Measurements from ENCODE around the gene ACADM. TPM values are rescaled to one million over a fixed set of nuclear protein-coding genes. Genes with fewer than 3 reads are reported as not detected.

ACADM gene
- total and polyA plus RNA-seq, 2 of the 13 experiments (the other 11 are each of a cell fraction or from before 2014, with no cell fraction given), result 43.7 to 92.2 TPM

- CTCF ChIA-PET (ENCODE audit: low intra/inter-chr PET ratio, low total read pairs), result no interaction called here
- POLR2A ChIA-PET, result no interaction called here
- H3K4me1 ChIP-seq (ENCODE audit: insufficient read depth, low read length), result peaks cover 16% of the 10 kb centered on the region
- no peaks in the 10 kb centered on the region for H3K27me3 ChIP-seq (ENCODE audit: control insufficient read depth in 1 of 2, insufficient read depth in 2 of 2, low read length in 2 of 2)
- 98% methylated on average over 5 of the region's 5 CpGs for WGBS (ENCODE audit: low lambda C conversion rate)
- H3K9me3 ChIP-seq (ENCODE audit: low read length), result no peaks in the 10 kb centered on the region
- H2AFZ ChIP-seq (ENCODE audit: low read length), result no peak overlapping the region
- H4K20me1 ChIP-seq (ENCODE audit: insufficient read depth, low read length), result no peaks in the 10 kb centered on the region; the same call in 1 of the 2 replicates
- TF ChIP-seq ZNF17 (CRISPR knock-in tag; IDR thresholded peaks at IDR 0.05), result no peak
- in situ Hi-C loops (cut with HindIII; ENCODE audit: extremely low pct_ligation_motif_present, low pct_unique_long_range_greater_than_20kb) (no loop called here), intact Hi-C loops (cut with micrococcal nuclease; ENCODE audit: unreplicated experiment) (no loop called here)
- no peak for FAIRE-seq
- H3K4me3 ChIP-seq (replicated peaks in 1 of 3; ENCODE audit: insufficient read depth in 1 of 3, low read depth in 2 of 3, low read length in 3 of 3), result no peak overlapping the region
- no TSS peak for BruUV-seq (replicated peaks)
- no peak overlapping the region for H3K27ac ChIP-seq (ENCODE audit: extremely low read length, insufficient read depth, low read length)
- H3K9ac ChIP-seq (ENCODE audit: insufficient read depth, low read depth, low read length), result no peak overlapping the region
- H3K36me3 ChIP-seq (replicated peaks in 1 of 2; ENCODE audit: control insufficient read depth in 1 of 2, insufficient read depth in 2 of 2, low read length in 2 of 2), result peaks cover 2 to 31% of the 10 kb centered on the region in 2 experiments; a peak in 3 of 5 replicates
- H3K4me2 ChIP-seq (ENCODE audit: low read depth, low read length), result no peak overlapping the region
- DNase-seq (ENCODE audit: low spot score), result no peak
- no peak for ATAC-seq
- peaks cover 6% of the 10 kb centered on the region for H3K79me2 ChIP-seq (ENCODE audit: insufficient read depth, low read length)
Observed at GRCh38 chr1:75733661-75734060, 9.2 kb downstream of the ACADM start.

GRCh38 chr1:75736016-75736415 lies 11.5 kb downstream of the ACADM start:
- Histone ChIP-seq H3K4me3 (replicated peaks in 1 of 3; ENCODE audit: insufficient read depth in 1 of 3, low read depth in 2 of 3, low read length in 3 of 3) (no peak overlapping the region), H4K20me1 (ENCODE audit: insufficient read depth, low read length) (no peaks in the 10 kb centered on the region; the same call in 1 of the 2 replicates), H3K27me3 (ENCODE audit: control insufficient read depth in 1 of 2, insufficient read depth in 2 of 2, low read length in 2 of 2) (no peaks in the 10 kb centered on the region), H3K9ac (ENCODE audit: insufficient read depth, low read depth, low read length) (no peak overlapping the region), H3K9me3 (ENCODE audit: low read length) (no peaks in the 10 kb centered on the region), H3K4me1 (ENCODE audit: insufficient read depth, low read length) (no peaks in the 10 kb centered on the region), H2AFZ (ENCODE audit: low read length) (no peak overlapping the region), H3K4me2 (ENCODE audit: low read depth, low read length) (no peak overlapping the region), H3K79me2 (ENCODE audit: insufficient read depth, low read length) (no peaks in the 10 kb centered on the region), H3K36me3 (replicated peaks in 1 of 2; ENCODE audit: control insufficient read depth in 1 of 2, insufficient read depth in 2 of 2, low read length in 2 of 2) (peaks cover 2 to 40% of the 10 kb centered on the region in 2 experiments; a peak in 3 of 5 replicates), H3K27ac (ENCODE audit: extremely low read length, insufficient read depth, low read length) (no peak overlapping the region)
- CTCF ChIA-PET (ENCODE audit: low intra/inter-chr PET ratio, low total read pairs), result no interaction called here
- DNase-seq (ENCODE audit: low spot score) (no peak), FAIRE-seq (no peak), ATAC-seq (no peak)
- TF ChIP-seq FOXA1 (IDR thresholded peaks at IDR 0.05) (peak; percentile 77), FOXA1 (CRISPR knock-in tag; IDR thresholded peaks at IDR 0.05) (no peak), MIER2 (CRISPR knock-in tag; IDR thresholded peaks at IDR 0.05) (no peak)
- POLR2A ChIA-PET, result no interaction called here
- intact Hi-C loops (cut with micrococcal nuclease; ENCODE audit: unreplicated experiment) (no loop called here), in situ Hi-C loops (cut with HindIII; ENCODE audit: extremely low pct_ligation_motif_present, low pct_unique_long_range_greater_than_20kb) (no loop called here)
- no TSS peak for BruUV-seq (replicated peaks)
- 65% methylated on average over 1 of the region's 1 CpG for WGBS (ENCODE audit: low lambda C conversion rate)
